ENCODE measurements around the gene KANK4. TPM values are rescaled to one million over a fixed set of nuclear protein-coding genes. Genes with fewer than 3 reads are reported as not detected.

Gene KANK4
- total RNA-seq, 3 donors from 2014 or later: not detected

GRCh38 chr1:62325081-62325480 is 5.8 kb upstream of the KANK4 start:
- DNase-seq (no peak), ATAC-seq (no peak)
- no peaks in the 10 kb centered on the region for H3K4me1 Mint-ChIP-seq (ENCODE audit: low read depth)
- H3K9me3 Mint-ChIP-seq: no peaks in the 10 kb centered on the region
- H3K4me3 Mint-ChIP-seq: no peak overlapping the region
- no peaks in the 10 kb centered on the region for H3K36me3 Mint-ChIP-seq (ENCODE audit: insufficient read depth)
- H3K27me3 Mint-ChIP-seq (ENCODE audit: low read depth): peaks cover 19% of the 10 kb centered on the region

DNA sequence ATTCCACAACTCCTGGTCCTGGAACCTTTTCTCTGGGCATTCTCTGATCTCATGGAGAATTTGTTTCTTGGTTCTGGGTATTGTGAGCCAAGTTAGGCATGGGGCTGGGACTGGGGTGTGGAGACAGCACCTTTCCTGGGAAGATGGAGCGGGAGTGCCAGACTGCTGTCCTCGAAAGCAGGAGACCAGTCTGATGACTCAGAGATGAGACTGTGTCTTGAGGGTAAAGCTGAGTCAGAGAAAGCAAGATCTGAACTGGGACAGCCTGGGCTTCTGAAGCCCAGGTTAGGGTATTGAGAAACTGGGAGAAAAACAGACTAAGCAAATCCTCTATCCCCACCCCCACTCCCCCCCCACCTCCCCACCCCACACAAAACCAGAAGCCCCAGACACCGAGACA is 2.2 kb upstream of the KANK4 start:
- H3K4me1 Mint-ChIP-seq (ENCODE audit: low read depth): peaks cover 2% of the 10 kb centered on the region
- no peak for DNase-seq
- H3K4me3 Mint-ChIP-seq: no peak overlapping the region
- H3K9me3 Mint-ChIP-seq: no peaks in the 10 kb centered on the region
- peaks cover 38% of the 10 kb centered on the region for H3K27me3 Mint-ChIP-seq (ENCODE audit: low read depth)
- no peak for ATAC-seq
- H3K36me3 Mint-ChIP-seq (ENCODE audit: insufficient read depth): no peaks in the 10 kb centered on the region

GRCh38 chr1:62318320-62318755 is 896 bp downstream of the KANK4 start:
- H3K4me3 Mint-ChIP-seq: no peak overlapping the region
- ATAC-seq (no peak), DNase-seq (no peak)
- H3K27me3 Mint-ChIP-seq (ENCODE audit: low read depth): peaks cover 52% of the 10 kb centered on the region
- H3K36me3 Mint-ChIP-seq (ENCODE audit: insufficient read depth): no peaks in the 10 kb centered on the region
- no peaks in the 10 kb centered on the region for H3K9me3 Mint-ChIP-seq
- H3K4me1 Mint-ChIP-seq (ENCODE audit: low read depth): peaks cover 2% of the 10 kb centered on the region

- peaks cover 52% of the 10 kb centered on the region for H3K27me3 Mint-ChIP-seq (ENCODE audit: low read depth)
- no peak for ATAC-seq
- no peak for DNase-seq
- H3K36me3 Mint-ChIP-seq (ENCODE audit: insufficient read depth): no peaks in the 10 kb centered on the region
- H3K4me3 Mint-ChIP-seq: no peak overlapping the region
- H3K9me3 Mint-ChIP-seq: no peaks in the 10 kb centered on the region
- H3K4me1 Mint-ChIP-seq (ENCODE audit: low read depth): peaks cover 2% of the 10 kb centered on the region
Observed at GRCh38 chr1:62317021-62317768, 2.0 kb downstream of the KANK4 start.

DNA sequence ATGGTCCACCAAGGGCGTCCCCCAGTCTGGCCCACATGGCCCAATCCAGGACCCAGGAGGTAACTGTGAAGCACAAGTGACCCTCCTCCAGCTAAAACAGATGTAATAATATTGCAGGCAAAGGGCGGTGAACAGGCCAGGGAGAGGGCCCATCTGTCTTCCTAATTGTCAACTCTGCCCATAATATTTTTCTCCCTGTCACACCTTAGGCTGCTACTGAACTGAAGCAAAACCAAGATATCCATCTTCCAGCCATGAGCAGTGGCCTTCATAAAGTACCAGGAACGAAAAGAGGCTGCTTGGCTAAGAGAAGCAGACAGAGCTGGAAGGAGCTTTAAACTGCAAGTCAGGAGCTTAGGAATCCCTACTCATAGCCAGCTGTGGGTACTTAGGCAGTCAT is 3.1 kb downstream of the KANK4 start:
- no peak for DNase-seq
- peaks cover 2% of the 10 kb centered on the region for H3K4me1 Mint-ChIP-seq (ENCODE audit: low read depth)
- H3K9me3 Mint-ChIP-seq: no peaks in the 10 kb centered on the region
- H3K36me3 Mint-ChIP-seq (ENCODE audit: insufficient read depth): no peaks in the 10 kb centered on the region
- no peak for ATAC-seq
- H3K27me3 Mint-ChIP-seq (ENCODE audit: low read depth): peaks cover 52% of the 10 kb centered on the region
- no peak overlapping the region for H3K4me3 Mint-ChIP-seq

DNA sequence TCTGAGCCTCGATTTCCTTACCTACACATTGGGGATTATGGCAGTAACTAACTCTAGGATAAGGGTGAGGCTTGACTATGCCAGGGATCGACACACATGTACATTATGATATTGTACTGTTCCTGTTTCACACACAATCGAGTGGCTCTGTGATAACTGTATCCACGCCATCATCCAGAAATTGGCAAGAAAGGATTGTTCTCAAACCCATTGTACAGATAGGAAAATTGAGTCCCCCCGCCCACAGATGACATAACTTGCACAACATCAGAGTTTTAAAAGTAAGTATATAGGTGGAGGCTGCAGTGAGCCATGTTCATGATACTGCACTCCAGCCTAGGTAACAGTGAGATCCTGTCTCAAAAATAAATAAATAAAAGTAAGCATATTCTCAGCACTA is 3.8 kb downstream of the KANK4 start:
- Mint-ChIP-seq H3K27me3 (ENCODE audit: low read depth) (peaks cover 49% of the 10 kb centered on the region), H3K4me3 (no peak overlapping the region), H3K36me3 (ENCODE audit: insufficient read depth) (no peaks in the 10 kb centered on the region), H3K4me1 (ENCODE audit: low read depth) (peaks cover 2% of the 10 kb centered on the region), H3K9me3 (no peaks in the 10 kb centered on the region)
- DNase-seq: no peak
- no peak for ATAC-seq

GRCh38 chr1:62314454-62315350 is 4.5 kb downstream of the KANK4 start:
- Mint-ChIP-seq H3K9me3 (no peaks in the 10 kb centered on the region), H3K27me3 (ENCODE audit: low read depth) (peaks cover 43% of the 10 kb centered on the region), H3K36me3 (ENCODE audit: insufficient read depth) (no peaks in the 10 kb centered on the region), H3K4me1 (ENCODE audit: low read depth) (peaks cover under 1% of the 10 kb centered on the region), H3K4me3 (no peak overlapping the region)
- ATAC-seq (no peak), DNase-seq (no peak)

GRCh38 chr1:62312698-62313097 is 6.5 kb downstream of the KANK4 start:
- no peak overlapping the region for H3K4me3 Mint-ChIP-seq
- ATAC-seq (no peak), DNase-seq (no peak)
- H3K36me3 Mint-ChIP-seq (ENCODE audit: insufficient read depth): no peaks in the 10 kb centered on the region
- no peaks in the 10 kb centered on the region for H3K9me3 Mint-ChIP-seq
- peaks cover 34% of the 10 kb centered on the region for H3K27me3 Mint-ChIP-seq (ENCODE audit: low read depth)
- no peaks in the 10 kb centered on the region for H3K4me1 Mint-ChIP-seq (ENCODE audit: low read depth)

- no peak overlapping the region for H3K4me3 Mint-ChIP-seq
- no peaks in the 10 kb centered on the region for H3K36me3 Mint-ChIP-seq (ENCODE audit: insufficient read depth)
- H3K9me3 Mint-ChIP-seq: no peaks in the 10 kb centered on the region
- ATAC-seq (no peak), DNase-seq (no peak)
- H3K27me3 Mint-ChIP-seq (ENCODE audit: low read depth): peaks cover 25% of the 10 kb centered on the region
- H3K4me1 Mint-ChIP-seq (ENCODE audit: low read depth): no peaks in the 10 kb centered on the region
Observed at GRCh38 chr1:62311473-62311943, 7.7 kb downstream of the KANK4 start.

DNA sequence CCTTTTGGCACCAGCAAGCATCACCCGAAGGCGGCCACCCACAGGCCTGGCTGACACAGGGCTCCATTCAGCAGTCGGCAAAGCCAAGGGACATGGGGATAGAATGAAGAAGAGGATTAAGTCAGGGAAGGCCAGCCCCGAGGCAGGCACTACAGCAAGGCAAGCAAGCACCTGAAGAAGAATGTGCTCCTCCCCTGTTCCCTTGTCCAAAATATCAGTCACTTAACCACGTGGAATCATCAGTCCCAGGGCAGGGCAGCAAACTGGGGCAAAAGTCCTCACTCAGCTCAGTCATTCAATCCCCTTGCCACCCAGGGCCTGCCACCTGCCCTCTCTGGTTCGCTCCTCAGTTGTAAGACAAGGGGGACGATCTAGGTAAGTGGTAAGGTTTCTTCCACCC is 9.3 kb downstream of the KANK4 start:
- Mint-ChIP-seq H3K4me1 (ENCODE audit: low read depth) (no peaks in the 10 kb centered on the region), H3K36me3 (ENCODE audit: insufficient read depth) (no peaks in the 10 kb centered on the region), H3K27me3 (ENCODE audit: low read depth) (peaks cover 13% of the 10 kb centered on the region), H3K4me3 (no peak overlapping the region), H3K9me3 (no peaks in the 10 kb centered on the region)
- DNase-seq (no peak), ATAC-seq (no peak)

DNA sequence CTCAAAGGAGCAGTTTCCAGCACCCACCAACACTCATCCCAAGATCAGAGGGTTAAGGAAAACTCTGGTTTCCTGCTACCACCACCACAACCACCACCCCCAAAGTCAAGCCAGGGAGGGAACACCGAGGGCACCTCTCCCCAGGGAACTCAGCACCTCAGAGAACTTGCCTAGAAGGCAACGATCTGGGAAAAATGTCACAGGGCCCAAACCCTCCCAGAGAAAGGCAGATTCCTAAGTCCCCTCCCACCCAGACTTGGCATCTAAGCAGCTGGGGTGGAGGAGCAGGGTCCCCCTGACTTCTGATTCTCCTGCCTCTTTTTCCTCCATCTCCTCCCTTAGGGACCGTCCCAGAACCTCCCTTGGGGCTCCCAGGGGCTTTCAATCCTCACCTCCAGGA is 10.6 kb downstream of the KANK4 start:
- no peaks in the 10 kb centered on the region for H3K36me3 Mint-ChIP-seq (ENCODE audit: insufficient read depth)
- H3K27me3 Mint-ChIP-seq (ENCODE audit: low read depth): peaks cover 9% of the 10 kb centered on the region
- H3K9me3 Mint-ChIP-seq: no peaks in the 10 kb centered on the region
- no peaks in the 10 kb centered on the region for H3K4me1 Mint-ChIP-seq (ENCODE audit: low read depth)
- ATAC-seq (no peak), DNase-seq (no peak)
- H3K4me3 Mint-ChIP-seq: no peak overlapping the region

DNA sequence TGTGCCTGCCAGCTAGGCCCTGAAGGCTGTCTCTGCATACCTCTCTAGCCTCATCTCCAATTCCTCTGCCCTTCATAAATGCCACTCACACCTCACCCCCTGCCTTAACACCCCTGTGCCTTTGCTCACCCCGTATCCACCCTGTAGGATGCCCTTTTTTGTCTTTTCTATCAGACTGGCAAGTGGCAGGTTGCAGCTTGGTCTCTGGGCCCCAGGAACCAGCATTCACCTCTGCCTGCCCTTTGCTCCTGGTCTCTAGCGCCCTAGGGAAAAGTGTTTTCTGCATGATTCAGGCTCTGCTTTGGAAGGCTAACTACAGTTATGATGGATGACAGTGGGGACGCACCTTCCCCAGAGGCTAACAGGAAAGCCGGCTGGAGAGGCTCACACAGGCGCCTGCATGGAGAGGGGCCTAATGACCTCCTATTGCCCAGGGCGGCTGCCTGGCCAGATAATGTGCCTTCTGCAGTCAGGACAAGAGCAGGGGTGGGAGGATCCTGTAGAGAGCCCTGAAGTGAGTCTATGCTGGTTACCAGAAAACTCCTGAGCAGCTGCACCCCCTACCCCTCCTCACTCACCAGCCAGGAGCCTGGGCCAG is 11.2 kb downstream of the KANK4 start:
- no peak for DNase-seq
- ATAC-seq: no peak
- Mint-ChIP-seq H3K4me1 (ENCODE audit: low read depth) (no peaks in the 10 kb centered on the region), H3K9me3 (no peaks in the 10 kb centered on the region), H3K4me3 (no peak overlapping the region), H3K27me3 (ENCODE audit: low read depth) (peaks cover 9% of the 10 kb centered on the region), H3K36me3 (ENCODE audit: insufficient read depth) (no peaks in the 10 kb centered on the region)

DNA sequence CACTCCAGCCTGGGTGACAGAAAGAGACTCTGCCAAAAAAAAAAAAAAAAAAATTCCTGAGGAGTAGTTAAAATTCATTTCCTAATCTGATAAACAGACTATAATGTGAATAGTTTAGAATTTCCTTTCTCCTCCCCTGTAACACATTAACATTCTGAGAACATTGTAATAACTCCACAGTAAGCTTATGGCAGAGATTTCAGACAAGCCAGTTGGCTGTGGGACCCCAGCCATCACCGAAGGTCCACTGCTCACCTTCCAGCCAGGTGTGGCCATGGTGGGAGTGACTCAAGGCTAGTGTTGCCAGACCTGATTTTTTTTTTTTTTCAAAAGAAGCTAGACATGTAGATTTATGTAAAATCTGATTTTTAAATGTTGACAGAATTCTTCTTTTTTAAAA is 11.8 kb downstream of the KANK4 start:
- Mint-ChIP-seq H3K9me3 (no peaks in the 10 kb centered on the region), H3K4me1 (ENCODE audit: low read depth) (no peaks in the 10 kb centered on the region), H3K36me3 (ENCODE audit: insufficient read depth) (no peaks in the 10 kb centered on the region), H3K27me3 (ENCODE audit: low read depth) (peaks cover 9% of the 10 kb centered on the region), H3K4me3 (no peak overlapping the region)
- DNase-seq (no peak), ATAC-seq (no peak)

DNA sequence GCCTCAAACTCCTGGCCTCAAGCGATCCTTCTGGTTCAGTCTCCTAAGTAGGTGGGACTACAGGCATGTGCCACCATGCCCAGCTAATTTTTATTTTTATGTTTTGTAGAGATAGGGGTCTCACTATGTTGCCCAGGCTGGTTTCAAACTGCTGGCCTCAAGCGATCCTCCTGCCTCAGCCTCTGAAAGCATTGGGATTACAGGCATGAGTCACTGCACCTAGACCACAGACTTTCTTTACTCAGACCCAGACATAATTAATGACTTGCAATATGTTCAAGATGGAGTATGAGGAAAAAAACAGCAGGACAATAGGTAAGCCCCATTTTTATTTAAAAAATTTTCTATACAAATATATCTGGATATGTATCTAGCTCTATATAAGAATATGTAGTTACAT is 13.2 kb downstream of the KANK4 start:
- Mint-ChIP-seq H3K4me3 (no peak overlapping the region), H3K27me3 (ENCODE audit: low read depth) (peaks cover 5% of the 10 kb centered on the region), H3K36me3 (ENCODE audit: insufficient read depth) (no peaks in the 10 kb centered on the region), H3K4me1 (ENCODE audit: low read depth) (no peaks in the 10 kb centered on the region), H3K9me3 (no peaks in the 10 kb centered on the region)
- DNase-seq: no peak
- ATAC-seq: no peak
